ENCODE data around the gene OPRL1.
"Not testable (repeated sequence)": the region's sequence is repeated elsewhere in the genome, so short reads cannot be mapped to it uniquely, and the experiment has no call there.

The OPRL1 gene

DNA sequence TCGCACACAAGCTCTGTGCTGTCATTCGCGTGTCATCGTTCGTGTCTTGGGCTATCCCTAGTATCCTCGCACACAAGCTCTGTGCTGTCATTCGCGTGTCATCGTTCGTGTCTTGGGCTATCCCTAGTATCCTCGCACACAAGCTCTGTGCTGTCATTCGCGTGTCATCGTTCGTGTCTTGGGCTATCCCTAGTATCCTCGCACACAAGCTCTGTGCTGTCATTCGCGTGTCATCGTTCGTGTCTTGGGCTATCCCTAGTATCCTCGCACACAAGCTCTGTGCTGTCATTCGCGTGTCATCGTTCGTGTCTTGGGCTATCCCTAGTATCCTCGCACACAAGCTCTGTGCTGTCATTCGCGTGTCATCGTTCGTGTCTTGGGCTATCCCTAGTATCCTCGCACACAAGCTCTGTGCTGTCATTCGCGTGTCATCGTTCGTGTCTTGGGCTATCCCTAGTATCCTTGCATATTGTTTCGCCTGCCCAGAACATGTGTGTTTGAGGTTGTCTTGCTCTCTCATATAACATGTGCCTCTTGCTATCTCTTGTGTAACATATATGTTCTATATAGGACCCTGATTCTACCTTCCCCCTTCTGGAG is 7.4 kb downstream of the OPRL1 start:
- not testable (repeated sequence) for DNase-seq (ENCODE audit: low read depth)

DNA sequence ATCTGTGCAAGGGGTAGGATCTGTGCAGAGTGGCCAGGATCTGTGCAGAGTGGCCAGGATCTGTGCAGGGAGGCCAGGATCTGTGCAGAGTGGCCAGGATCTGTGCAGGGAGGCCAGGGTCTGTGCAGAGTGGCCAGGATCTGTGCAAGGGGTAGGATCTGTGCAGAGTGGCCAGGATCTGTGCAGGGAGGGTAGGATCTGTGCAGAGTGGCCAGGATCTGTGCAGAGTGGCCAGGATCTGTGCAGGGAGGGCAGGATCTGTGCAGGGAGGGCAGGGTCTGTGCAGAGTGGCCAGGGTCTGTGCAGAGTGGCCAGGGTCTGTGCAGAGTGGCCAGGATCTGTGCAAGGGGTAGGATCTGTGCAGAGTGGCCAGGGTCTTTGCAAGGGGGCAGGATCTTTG is 8.7 kb downstream of the OPRL1 start:
- not testable (repeated sequence) for DNase-seq (ENCODE audit: low read depth)

DNA sequence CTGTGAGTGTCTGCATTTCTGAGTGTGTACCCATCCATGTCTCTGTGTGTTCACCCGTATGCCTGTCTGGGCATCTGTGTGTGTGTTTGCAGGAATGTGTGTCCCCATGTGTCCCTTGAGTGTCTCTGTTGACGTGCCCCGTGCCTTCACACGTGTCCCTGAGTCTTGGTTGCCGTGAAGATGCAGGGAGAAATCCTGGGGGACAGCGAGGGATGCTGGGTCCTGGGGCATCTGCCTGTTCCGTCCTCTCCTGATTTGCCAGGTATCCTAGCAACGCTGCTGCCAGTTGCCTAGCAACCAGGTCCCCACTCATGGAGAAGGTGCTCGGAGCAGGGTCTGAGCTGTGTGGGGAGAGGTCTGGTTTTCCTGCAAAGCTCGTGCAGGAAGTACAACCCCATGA is 10.3 kb downstream of the OPRL1 start:
- no peak for DNase-seq (ENCODE audit: low read depth)

DNA sequence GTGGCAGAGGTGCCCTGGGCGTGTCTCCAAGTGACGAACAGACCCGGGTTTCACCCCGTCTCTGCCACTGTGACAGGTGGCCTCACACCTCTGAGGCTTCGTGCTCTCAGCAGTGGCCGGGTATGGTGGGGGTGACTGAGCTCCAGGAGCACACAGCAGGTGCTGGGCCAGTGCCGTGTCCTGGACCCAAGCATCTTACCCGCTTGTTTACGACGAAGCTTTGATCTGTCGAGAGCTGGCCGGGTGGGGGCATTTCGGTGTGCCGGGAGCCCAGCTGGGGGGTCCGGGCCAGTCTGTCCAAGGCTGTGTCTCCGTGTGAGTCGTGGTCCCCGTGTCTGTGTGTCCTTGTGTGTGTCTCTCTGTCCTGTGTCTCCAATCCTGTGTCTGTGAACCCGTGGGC is 11.5 kb downstream of the OPRL1 start:
- no peak for DNase-seq (ENCODE audit: low read depth)

DNA sequence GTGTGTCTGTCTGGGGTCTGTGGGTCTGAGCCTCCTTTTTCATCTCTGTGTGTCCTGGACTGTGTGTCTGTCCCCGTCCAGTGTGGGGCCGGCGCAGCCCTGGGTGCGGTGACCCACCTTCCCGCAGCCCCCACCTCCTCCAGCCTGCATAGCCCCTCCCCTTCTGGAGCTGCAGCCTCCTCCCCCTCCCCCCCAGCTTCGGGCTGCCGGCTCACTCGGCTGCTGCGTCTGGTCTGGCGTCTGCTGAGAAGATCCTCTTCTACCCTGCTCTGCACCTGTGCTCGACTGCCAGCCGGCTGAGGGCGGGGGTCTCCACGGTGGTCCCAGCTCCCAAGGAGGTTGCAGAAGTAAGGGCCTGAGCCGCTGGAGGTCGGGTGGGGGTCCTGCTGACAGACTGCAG is 11.9 kb downstream of the OPRL1 start:
- DNase-seq (ENCODE audit: low read depth): no peak

DNA sequence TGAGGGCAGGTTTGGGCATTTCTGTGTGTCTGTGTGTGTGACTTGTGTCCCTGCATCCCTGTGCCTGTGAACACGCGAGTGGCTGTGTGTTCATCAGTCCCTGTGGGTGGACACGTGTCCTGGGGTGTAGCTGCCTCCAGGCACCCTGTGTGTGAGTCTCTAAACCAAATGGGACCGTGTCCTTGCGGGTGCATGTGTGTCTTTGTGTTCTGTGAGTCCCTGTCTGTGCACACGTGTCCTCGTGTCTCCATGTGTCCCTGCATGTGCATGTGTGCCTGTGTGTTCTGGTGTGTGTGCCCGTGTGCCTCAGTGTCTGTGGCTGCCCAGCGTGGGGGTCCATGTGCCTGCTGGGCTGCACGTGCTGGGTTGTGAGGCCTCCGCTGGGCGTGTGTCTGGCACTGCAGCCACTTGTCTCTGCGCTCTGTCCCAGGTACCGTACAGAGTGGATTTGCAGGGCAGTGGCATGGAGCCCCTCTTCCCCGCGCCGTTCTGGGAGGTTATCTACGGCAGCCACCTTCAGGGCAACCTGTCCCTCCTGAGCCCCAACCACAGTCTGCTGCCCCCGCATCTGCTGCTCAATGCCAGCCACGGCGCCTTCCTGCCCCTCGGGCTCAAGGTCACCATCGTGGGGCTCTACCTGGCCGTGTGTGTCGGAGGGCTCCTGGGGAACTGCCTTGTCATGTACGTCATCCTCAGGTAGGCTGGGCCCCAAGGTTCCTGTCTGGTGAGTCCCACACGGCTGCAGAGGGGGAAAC is 12.6 kb downstream of the OPRL1 start:
- no peak for DNase-seq (ENCODE audit: low read depth)

DNA sequence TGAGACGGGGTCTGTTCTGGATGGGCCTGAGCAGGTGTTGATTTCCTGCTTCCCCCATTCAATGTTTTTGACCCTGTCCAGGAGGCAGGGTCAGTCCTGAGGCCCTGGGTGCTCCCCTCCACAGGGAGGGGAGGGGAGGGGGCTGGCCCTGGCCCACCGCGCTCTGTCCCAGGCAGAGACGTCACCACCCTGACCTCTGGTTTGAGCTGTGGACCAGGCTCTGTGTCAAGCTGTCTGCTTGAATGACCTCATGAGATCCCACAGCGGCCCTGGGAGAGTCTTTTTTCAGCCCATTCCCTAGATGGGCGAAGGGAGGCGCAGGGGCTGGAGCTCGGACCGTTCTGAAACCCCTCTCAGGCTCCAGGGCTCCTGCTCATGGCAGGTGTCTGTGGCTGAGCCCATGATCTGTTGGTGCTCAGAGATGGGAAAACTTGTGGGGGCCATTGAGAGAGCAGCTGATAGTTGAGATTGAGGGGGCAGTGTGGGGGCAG is 13.2 kb downstream of the OPRL1 start:
- no peak for DNase-seq (ENCODE audit: low read depth)

DNA sequence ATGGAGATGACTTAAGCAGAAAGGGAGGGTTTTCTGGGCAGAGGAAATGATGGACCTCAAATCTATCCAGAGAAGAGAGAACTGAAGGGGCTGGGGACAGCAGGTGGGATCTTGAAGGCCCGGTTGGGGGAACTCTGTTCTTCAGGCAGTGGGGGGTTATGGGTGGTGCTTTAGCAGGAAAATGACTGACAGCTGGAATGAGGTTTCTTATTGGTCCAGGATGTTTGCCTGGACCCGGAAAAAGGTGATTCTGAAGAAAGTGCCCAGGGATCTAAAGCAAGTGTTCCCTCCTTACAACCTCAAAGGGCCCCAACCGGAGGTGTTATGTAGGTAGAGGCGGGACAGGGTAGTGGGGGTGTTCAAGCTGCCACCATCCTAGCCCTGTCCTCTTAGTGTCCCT is 15.6 kb downstream of the OPRL1 start:
- DNase-seq (ENCODE audit: low read depth): no peak

DNA sequence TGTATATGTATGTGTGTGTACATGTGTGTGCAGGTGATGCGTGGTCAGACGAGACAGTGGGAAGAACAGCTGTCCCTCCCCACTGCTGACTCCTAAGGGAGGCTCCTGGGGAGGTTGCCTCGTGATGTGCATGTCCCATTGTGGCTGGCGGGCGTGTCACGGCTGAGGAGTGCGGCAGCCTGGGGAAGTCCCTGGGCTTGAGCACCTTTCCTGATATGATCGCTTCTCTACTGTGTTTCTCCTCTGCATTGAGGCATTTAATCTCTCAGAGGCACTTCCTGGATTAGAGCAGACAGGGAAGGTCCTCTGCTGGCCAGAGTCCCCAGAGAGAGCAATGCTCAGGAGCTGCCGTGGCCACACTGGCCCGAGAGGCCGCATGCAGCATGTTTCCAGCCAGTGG is 16.0 kb downstream of the OPRL1 start:
- no peak for DNase-seq (ENCODE audit: low read depth)

DNA sequence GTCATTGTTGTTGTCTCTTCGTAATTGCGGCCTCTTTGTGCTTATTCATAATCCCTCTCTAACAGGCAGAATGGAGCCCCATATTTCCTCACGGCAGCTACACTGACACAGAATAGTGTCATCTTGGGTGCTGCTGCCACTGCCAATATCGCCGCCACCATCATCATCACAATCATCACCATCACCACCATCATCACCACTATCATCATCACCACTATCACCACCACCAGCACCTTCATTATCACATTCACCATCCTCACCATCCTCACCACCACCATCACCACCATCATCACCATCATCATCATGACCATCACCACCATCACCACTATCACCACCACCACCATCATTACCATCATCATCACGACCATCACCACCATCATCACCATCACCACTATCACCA is 16.7 kb downstream of the OPRL1 start:
- no peak for DNase-seq (ENCODE audit: low read depth)

DNA sequence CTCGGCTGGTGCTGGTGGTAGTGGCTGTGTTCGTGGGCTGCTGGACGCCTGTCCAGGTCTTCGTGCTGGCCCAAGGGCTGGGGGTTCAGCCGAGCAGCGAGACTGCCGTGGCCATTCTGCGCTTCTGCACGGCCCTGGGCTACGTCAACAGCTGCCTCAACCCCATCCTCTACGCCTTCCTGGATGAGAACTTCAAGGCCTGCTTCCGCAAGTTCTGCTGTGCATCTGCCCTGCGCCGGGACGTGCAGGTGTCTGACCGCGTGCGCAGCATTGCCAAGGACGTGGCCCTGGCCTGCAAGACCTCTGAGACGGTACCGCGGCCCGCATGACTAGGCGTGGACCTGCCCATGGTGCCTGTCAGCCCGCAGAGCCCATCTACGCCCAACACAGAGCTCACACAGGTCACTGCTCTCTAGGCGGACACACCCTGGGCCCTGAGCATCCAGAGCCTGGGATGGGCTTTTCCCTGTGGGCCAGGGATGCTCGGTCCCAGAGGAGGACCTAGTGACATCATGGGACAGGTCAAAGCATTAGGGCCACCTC is 18.7 kb downstream of the OPRL1 start:
- no peak for DNase-seq (ENCODE audit: low read depth)

DNA sequence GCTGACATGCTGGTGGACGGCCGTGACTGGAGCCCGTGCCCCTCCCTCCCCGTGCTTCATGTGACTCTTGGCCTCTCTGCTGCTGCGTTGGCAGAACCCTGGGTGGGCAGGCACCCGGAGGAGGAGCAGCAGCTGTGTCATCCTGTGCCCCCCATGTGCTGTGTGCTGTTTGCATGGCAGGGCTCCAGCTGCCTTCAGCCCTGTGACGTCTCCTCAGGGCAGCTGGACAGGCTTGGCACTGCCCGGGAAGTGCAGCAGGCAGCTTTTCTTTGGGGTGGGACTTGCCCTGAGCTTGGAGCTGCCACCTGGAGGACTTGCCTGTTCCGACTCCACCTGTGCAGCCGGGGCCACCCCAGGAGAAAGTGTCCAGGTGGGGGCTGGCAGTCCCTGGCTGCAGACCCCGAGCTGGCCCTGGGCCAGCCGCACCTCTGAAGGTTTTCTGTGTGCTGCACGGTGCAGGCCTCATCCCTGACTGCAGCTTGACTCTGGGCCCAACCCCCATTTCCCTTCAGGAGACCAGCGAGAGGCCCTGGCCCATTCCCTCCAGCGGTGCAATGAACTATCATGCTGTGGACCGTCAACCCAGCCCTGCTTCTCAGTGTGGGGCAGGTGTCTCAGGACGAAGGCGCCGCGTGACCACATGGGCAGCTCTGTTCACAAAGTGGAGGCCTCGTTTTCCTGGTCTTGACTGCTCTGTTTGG is 19.4 kb downstream of the OPRL1 start:
- DNase-seq (ENCODE audit: low read depth): no peak

DNA sequence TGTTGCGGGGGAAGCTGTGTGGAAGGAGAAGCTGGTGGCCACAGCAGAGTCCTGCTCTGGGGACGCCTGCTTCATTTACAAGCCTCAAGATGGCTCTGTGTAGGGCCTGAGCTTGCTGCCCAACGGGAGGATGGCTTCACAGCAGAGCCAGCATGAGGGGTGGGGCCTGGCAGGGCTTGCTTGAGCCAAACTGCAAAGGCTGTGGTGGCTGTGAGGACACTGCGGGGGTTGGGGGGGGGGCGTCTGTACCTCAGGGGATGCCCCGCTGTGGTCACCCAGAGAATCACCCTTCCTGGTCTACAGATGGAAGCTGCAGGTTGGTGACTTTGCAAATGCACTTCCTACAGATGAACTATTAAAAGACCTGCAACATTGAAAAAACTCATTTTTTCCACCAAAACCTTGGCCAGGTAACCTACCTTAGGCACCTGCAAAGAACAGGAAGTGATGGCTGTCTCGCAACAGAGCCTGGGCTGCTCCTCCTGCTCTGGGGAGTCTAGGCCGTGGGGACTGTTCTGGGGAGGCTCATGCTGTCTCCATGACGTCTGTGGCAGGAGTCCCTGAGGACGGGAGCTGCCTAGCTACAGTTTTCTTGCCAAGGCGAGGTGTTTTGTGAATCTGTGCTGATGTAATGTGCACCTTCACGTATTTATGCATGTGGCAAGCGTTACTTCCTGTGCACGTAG is 20.1 kb downstream of the OPRL1 start:
- DNase-seq (ENCODE audit: low read depth): no peak

DNA sequence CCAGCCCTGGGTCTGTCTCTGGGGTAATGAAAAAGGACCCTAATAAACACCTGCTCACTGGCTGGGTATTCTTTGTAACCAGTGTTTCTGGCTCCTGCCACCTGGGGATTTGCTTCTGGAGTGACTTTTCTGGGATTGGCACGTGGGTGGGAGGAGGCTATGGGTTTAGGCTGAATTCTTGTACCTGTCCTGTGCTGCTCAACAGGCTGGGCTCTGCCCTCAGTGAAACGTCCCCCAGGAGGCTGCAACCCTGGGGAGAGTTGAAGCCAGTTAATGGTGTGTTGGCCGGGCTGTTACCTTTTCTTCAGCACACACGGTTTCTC is 20.6 kb downstream of the OPRL1 start:
- DNase-seq (ENCODE audit: low read depth): no peak

DNA sequence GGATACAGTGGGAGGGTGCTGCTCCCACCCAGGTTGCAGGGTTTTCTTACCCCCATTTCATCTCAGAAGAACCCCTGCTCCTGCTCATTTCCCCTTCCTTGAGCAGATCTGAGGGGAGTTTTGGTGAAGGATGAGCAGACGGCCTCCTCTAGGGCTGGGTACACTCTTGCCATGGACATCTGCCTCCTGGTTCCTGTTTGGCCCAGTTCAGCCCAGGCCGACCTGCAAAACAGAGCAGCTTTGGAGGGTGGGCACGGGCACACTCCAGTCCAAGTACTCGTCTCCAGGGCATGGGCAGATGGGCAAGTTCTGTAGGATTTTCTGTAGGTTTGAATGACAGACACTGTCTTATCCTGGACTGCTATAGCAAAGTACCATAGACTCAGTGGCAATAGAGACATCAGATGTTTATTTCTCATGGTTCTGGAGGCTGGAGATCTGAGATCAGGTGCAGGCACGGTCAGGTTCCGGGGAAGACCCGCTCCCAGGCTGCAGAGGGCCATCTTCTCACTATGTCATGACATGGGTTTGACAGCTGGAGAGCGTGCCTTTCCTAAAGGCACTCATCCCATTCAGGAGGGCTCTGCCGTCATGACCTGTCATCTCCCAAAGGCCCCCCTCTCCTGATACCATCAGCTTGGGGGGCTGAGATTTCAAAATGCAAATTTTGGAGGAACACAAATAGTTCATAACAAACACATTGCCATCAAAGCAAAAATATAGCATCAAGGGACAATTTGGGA is 21.2 kb downstream of the OPRL1 start:
- no peak for DNase-seq (ENCODE audit: low read depth)

DNA sequence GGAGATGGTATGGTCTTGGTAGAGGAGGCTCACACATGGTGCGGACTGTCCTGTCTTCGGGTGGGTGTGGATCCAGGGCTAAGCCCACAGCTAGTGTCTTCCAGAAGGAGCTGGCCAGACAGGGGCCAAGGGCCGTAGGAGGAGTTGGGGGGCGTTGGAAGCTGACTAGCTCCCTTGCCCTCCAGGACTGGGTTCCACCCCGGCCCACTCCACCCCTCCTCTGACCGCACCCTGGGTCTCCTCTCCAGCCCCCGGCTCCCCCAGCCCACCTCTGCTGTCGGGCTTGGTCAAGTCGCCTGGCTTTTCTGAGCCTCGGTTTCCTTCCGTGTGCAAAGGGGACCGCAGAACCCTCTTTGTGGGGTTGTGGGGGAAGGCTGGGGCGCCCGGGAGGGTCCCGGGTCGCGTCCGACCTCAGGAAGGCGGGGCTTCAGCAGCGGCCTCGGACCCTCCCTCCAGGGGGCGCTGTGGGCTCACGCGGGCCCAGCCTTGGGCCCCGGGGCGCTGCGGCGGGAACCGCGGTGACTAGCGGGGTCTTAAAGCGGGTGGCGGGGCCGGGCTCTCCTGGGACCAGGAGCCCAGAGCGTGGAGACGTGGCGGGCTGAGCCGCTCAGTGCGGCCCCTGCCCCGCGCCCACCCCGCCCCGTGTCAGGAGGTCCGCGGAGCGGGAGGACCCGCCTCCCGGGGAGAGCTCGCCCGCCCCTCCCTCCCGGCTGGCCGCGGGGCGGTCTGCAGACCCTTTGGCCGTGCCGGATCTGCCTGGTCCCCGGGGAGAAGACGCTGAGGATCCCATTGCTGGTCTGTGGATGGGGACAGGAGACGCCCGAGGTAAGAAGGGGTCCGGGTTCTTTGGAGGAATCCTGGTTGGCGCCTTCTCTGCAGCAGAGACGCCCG is 22.1 kb downstream of the OPRL1 start:
- no peak for DNase-seq (ENCODE audit: low read depth)

DNA sequence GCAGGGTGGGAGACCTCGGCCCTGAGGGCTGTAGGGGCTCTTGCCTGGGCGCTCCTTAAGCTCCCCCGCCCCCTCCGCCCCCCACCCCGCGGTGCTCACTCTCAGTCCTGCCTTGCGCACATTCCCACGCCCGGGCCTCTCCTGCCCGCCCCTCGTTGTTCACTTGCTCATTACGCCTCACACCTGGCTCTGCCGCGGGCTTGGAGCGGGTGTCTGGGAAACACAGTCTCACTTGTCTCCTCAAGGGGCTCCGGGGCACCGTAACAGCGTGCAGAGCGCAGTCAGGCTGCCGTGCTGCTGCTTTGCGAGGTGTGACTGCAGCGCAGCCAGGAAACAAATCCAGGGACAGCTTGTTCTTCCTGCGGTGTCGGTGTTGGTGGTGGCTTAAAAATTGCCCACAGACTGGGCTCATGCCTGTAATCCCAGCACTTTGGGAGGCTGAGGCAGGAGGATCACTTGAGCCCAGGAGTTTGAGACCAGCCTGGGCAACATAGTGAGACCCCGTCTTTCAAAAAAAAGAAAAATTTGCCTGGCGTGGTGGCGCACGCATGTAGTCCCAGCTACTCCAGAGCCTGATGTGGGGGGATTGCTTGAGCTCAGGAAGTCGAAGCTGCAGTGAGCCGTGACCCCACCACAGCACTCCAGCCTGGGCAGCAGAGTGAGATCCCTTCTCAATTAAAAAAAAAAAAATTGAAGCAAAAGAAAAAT is 22.9 kb downstream of the OPRL1 start:
- DNase-seq (ENCODE audit: low read depth): no peak

DNA sequence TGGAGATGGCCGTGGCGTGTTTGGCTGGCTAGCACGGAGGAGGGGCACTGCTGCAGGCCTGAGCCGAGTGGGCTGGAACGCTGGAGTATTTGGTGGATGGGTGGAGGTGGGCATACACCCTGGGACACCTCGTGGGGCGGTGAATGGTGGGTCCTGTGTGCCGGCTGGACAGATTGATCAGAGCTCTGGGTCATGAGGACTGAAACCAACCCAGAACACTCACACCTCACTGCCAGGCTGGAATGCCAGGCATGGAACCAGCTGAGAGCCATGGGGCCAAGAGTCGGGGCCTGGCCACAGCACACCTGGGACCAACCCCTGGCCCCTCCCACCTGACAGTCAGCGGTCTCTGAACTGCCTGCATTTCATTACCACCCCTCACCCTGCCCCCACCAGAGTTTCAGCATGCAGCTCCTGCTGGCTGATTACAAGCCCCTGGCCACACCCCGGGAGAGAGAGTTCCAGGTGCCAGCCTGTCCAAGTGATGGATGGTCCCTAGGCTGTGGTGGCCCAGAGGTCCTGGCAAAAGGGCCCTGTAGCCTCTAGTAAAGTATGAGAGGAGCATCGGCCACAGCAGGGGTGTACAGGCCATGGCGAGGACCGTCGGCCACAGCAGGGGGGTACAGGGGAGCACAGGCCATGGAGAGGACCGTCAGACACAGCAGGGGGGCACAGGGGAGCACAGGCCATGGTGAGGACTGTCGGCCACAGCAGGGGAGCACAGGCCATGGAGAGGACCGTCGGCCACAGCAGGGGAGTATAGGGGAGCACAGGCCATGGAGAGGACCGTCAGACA is 24.2 kb downstream of the OPRL1 start:
- no peak for DNase-seq (ENCODE audit: low read depth)

All from GM04504 (cell line).